Stomach smooth muscle (tissue), 2 donors: ENCODE data around the gene BICD2.
"Not testable (repeated sequence)": the region's sequence is repeated elsewhere in the genome, so short reads cannot be mapped to it uniquely, and the experiment has no call there.

Experiments
- H3K27ac ChIP-seq: one replicate; pipeline ENCODE4 v1.7.0; 2013; ENCODE audit warnings: mild to moderate bottlenecking, low read length, inconsistent platforms
- H3K27me3 ChIP-seq, 2 donors: one replicate each; pipeline ENCODE4 v1.7.0; 2013; ENCODE audit warnings: low read length in 2 of 2; ENCODE audit not compliant: insufficient read depth in 2 of 2, control insufficient read depth in 1 of 2
- H3K36me3 ChIP-seq, 2 donors: one replicate each; pipeline ENCODE4 v1.7.0; 2013; ENCODE audit warnings: low read length in 2 of 2; ENCODE audit not compliant: control insufficient read depth in 2 of 2, insufficient read depth in 2 of 2
- H3K4me1 ChIP-seq: one replicate; pipeline ENCODE4 v1.7.0; 2013; ENCODE audit warnings: low read length; ENCODE audit not compliant: control insufficient read depth, insufficient read depth
- H3K4me3 ChIP-seq, 2 donors: one replicate each; pipeline ENCODE4 v1.7.0; 2013; ENCODE audit warnings: low read length in 2 of 2
- H3K9ac ChIP-seq, 2 donors: one replicate each; pipeline ENCODE4 v1.7.0; 2013; ENCODE audit warnings: low read length in 2 of 2, mild to moderate bottlenecking in 1 of 2
- H3K9me3 ChIP-seq, 2 donors: one replicate each; pipeline ENCODE4 v1.7.0; 2013; ENCODE audit warnings: low read length in 2 of 2; ENCODE audit not compliant: control insufficient read depth in 2 of 2
- donor health status: healthy.
- donor health status: Pancreatic carcinoma.

BICD2 gene

GRCh38 chr9:92769990-92770359 lies 5.3 kb upstream of the BICD2 start:
- Histone ChIP-seq H3K36me3 (no peaks in the 10 kb centered on the region), H3K27me3 (no peaks in the 10 kb centered on the region), H3K9ac (no peak overlapping the region), H3K4me3 (no peak overlapping the region), H3K4me1 (peaks cover 12% of the 10 kb centered on the region), H3K9me3 (no peaks in the 10 kb centered on the region), H3K27ac (no peak overlapping the region)

- no peak overlapping the region for H3K4me3 ChIP-seq
- H3K9ac ChIP-seq, result no peak overlapping the region
- H3K36me3 ChIP-seq, result no peaks in the 10 kb centered on the region
- no peaks in the 10 kb centered on the region for H3K27me3 ChIP-seq
- H3K27ac ChIP-seq, result no peak overlapping the region
- H3K9me3 ChIP-seq, result no peaks in the 10 kb centered on the region
- peaks cover 12% of the 10 kb centered on the region for H3K4me1 ChIP-seq
These were observed 4.7 kb upstream of the BICD2 start for GRCh38 chr9:92769286-92769685.

- not testable (repeated sequence) for H3K4me3 ChIP-seq, H3K36me3 ChIP-seq, H3K9me3 ChIP-seq, H3K27ac ChIP-seq, H3K9ac ChIP-seq, H3K27me3 ChIP-seq
- peaks cover 13% of the 10 kb centered on the region for H3K4me1 ChIP-seq
These were observed 4.2 kb upstream of the BICD2 start for GRCh38 chr9:92768816-92769215.

DNA sequence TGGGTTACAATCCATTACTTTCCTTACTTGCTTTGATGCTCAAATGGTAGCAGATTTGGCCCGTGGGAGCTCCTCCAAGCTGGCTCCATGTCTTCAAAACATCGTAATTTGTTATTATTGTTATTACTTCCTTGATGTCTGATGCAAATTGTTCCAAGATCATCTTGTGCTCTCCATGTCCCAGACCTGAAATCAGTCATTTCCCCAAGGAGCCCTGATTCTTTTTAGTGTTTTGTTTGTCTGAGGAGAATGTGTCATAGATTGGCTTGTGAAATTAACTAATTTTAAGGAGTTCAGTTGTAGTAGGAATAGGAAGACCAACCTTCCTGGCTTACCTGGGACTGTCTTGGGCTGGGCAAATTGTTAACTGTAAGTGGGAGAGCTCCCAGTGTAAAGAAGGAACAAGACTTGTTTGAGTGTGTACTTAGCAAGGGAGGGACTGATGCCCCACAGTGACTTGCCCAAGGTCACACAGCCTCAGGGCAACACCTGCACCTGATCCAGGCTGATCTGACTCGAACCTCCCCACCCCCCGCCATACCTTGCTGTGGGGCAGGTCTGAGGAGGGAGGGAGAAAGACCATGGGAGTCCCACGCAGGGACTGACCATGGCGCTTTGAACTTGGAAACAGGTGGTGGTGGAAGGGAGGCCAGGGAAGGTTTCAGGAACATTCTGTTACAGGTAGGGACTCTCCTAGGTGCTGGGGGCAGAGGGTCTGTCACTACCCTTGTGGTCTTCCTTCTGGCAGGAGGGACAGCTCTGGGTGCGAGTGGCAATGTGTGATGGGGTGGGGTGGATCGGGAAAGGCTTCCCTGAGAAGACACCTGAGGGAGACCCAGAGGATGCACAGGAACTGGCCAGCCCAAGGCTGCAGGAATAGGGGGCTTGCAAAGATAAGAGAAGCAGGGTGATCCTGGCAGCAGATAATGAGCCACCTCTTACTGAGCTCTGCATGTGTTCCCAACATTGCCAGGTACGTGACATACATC lies 2.7 kb upstream of the BICD2 start:
- H3K4me1 ChIP-seq, result peaks cover 27% of the 10 kb centered on the region
- H3K27ac ChIP-seq, result no peak overlapping the region
- H3K27me3 ChIP-seq, result no peaks in the 10 kb centered on the region
- no peak overlapping the region for H3K4me3 ChIP-seq
- H3K9me3 ChIP-seq, result no peaks in the 10 kb centered on the region
- no peak overlapping the region for H3K9ac ChIP-seq
- no peaks in the 10 kb centered on the region for H3K36me3 ChIP-seq

DNA sequence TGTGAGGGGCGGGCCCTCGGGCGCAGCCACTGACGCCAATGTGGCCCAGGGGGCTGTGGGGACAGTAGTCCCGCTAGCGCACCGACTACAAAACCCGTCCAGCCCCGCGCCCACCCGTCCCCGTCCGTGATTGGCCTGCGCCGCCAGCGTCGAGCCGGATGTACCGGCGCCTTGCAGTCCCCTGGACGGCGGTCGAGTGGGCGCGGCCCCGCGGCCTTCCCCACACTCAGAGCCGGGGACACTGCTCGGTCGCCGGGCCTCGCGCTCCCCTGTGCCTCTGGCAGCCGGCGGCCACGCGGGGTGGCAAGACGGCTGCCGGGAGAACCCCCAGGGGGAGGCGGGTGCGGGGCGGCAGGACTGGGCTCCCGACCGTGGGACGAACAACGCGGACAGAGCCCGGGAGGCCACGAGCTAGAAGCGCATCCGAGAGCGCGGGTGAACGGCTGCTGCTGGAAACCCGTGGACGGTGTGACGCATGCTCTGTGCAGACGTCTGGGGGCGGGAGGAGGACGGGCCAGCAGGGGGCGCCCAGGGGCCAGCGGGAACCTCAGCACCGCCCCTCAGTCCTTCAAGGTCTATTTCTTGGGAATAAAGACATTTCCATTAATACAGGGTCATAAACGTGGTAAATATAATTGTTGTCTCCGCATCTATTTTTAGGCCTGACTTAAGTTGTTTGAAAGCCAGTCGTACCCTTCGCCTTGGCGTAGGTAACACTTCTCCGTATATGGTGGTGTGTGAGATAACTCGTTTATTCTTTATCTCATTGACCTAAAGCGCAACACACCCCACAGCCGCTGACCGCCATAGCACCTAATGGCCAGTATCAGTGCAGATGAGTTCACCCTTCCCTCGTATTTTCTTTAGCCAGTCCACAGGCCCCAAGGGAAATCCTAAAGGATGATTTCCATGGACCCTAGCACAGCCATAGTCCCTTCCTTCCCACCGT lies 629 bp upstream of the BICD2 start:
- no peaks in the 10 kb centered on the region for H3K27me3 ChIP-seq
- H3K36me3 ChIP-seq, result no peaks in the 10 kb centered on the region
- peak overlapping the region; percentile 96 for H3K27ac ChIP-seq
- peaks cover 47% of the 10 kb centered on the region for H3K4me1 ChIP-seq
- H3K9ac ChIP-seq, result peak overlapping the region; percentile 73 to 89
- no peaks in the 10 kb centered on the region for H3K9me3 ChIP-seq
- peak overlapping the region; percentile 78 to 84 for H3K4me3 ChIP-seq

DNA sequence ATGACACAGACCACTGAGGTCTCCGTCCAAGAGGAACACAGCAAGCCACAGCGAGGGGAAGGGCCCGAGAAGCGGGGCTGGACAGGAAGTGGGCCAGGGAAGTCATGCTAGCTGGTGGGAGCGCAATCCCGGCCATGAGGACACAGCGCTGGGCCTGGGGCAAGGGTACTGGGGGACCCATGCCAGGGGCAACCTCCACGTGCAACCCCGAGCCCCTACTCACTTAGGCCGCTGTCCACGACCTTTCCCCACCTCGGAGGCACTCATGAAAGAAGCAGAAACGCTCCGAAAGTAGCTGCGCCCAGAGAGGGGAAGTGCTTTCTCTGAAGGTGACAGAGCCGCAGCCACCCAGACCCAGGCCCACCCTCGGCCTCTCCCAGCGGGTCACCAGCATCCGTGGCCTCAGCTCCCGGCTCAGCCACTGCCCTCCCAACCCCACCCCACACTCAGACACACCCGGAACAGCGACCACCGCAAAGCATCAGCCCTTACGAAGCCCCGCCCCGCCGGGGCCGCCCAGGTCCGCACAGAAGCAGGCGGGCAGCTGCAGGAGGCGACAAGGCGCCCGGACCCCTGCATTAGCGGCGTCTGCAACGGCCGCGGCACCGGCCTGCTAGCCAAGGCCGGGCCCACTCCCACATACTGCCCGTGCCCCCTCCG lies 782 bp downstream of the BICD2 start:
- Histone ChIP-seq H3K9ac (peak overlapping the region; percentile 71 to 85), H3K27ac (peak overlapping the region; percentile 37), H3K27me3 (no peaks in the 10 kb centered on the region), H3K4me1 (peaks cover 59% of the 10 kb centered on the region), H3K4me3 (peak overlapping the region; percentile 69 to 93), H3K9me3 (no peaks in the 10 kb centered on the region), H3K36me3 (no peaks in the 10 kb centered on the region)

- Histone ChIP-seq H3K4me3 (peak overlapping the region; percentile 69 to 93), H3K9ac (peak overlapping the region; percentile 71 to 85), H3K36me3 (no peaks in the 10 kb centered on the region), H3K27me3 (no peaks in the 10 kb centered on the region), H3K9me3 (no peaks in the 10 kb centered on the region), H3K4me1 (peaks cover 59% of the 10 kb centered on the region), H3K27ac (peak overlapping the region; percentile 24)
These were observed 1.6 kb downstream of the BICD2 start for GRCh38 chr9:92762781-92763708.

DNA sequence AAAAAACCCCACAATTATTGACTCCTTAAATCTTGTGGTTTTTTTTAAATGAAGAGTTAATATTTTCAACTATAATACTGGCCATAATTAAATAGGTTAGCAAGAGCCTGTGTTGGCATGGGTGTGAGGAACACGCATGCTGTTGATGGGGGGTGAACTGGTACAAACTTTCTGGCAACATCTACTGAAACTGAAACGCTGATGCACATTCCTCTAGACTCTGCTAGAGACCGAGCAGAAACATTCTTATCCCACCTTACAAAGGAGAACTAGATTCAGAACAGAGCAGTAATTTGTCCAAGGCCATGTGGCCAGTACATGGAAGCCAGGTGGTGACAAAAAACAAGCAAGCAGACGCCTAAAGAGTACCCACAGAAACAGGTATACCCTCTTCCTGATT lies 2.4 kb downstream of the BICD2 start:
- Histone ChIP-seq H3K4me1 (peaks cover 59% of the 10 kb centered on the region), H3K27ac (no peak overlapping the region), H3K36me3 (no peaks in the 10 kb centered on the region), H3K27me3 (no peaks in the 10 kb centered on the region), H3K4me3 (no peak overlapping the region), H3K9me3 (no peaks in the 10 kb centered on the region), H3K9ac (no peak overlapping the region)

GRCh38 chr9:92761686-92762085 lies 2.9 kb downstream of the BICD2 start:
- H3K4me3 ChIP-seq, result no peak overlapping the region
- H3K9me3 ChIP-seq, result no peaks in the 10 kb centered on the region
- H3K4me1 ChIP-seq, result peaks cover 59% of the 10 kb centered on the region
- H3K27me3 ChIP-seq, result no peaks in the 10 kb centered on the region
- H3K9ac ChIP-seq, result no peak overlapping the region
- no peak overlapping the region for H3K27ac ChIP-seq
- no peaks in the 10 kb centered on the region for H3K36me3 ChIP-seq
